Stimulated activated CD8-positive, alpha-beta memory T cell treated with anti-CD3 and anti-CD28 coated beads, Interleukin-4, amount 100 ng/mL, for 1 hour (primary cell): ENCODE measurements around the gene NDRG3.
"Not testable (repeated sequence)": the region's sequence is repeated elsewhere in the genome, so short reads cannot be mapped to it uniquely, and the experiment has no call there.

Source experiments
- DNase-seq, 2 donors: peaks; one replicate each; pipeline ENCODE4 v3.0.0-alpha.2; 2020; ENCODE audit warnings: low read depth in 2 of 2, low spot score in 1 of 2

The NDRG3 gene

DNA sequence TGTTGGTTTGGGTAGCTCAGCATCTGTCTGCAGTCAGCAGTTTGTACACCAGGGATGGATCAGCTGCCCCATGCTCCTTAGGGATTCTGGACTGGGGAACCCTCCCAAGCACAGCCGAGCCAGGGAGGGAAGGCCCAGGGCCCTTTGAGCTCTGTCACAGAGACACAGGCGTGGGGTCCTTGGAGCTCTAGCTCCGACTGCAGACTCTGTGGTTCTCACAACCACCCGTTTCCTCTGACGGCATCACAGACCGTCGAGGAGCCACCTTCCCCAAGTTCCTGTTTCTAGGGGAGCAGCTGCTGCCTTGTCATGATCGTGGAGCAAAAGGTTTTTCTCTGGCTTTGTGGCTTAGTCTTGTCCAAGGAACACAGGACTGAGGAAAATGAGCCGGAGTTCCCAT is 99.9 kb downstream of the NDRG3 start, which contains the start of gene SLA2:
Gene SLA2, minus strand, starts transcription at position 199 of the 400 bp plus-strand sequence. CDS start 4,861 bp downstream, outside the sequence.
- DNase-seq, result peak; percentile 32 to 45

DNA sequence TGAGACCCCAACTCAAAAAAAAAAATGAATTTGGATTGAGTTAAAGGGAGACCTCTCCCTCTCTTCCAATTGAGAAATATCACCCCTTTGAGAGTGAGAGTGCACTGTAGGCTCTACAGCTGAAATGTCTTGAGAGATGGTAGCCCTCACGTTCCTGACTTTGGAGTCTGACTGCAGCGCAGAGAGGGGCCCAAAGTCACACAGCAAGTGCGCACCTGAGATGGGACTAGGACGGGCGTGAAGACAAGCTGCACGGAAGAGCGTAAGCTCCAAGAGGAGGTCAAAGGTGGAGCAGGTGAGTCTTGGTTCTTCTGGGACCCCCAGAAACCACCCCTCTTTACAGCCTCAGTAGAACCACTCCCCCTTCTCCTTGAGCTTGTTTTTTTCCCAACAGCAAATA is 100.5 kb downstream of the NDRG3 start:
- no peak for DNase-seq

DNA sequence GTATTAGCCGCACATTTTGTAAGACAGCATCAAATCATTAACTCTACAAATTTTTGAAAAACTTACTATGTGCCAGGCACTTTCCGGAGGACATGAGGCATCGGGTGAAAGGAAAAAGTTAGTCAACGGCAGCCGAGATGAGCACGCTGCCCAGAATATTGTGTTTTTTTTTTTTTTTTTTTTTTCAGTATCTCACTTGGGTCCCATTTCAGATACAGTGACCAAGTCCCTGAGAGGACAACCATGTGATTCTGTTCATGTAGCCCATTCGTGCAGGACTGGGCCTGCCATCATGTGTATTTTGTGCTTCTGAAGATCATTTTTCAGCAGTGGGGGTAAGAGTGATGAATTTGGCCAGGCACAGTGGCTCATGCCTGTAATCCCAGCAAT is 101.2 kb downstream of the NDRG3 start:
- peak in 1 of 2 donors; percentile 23 for DNase-seq

DNA sequence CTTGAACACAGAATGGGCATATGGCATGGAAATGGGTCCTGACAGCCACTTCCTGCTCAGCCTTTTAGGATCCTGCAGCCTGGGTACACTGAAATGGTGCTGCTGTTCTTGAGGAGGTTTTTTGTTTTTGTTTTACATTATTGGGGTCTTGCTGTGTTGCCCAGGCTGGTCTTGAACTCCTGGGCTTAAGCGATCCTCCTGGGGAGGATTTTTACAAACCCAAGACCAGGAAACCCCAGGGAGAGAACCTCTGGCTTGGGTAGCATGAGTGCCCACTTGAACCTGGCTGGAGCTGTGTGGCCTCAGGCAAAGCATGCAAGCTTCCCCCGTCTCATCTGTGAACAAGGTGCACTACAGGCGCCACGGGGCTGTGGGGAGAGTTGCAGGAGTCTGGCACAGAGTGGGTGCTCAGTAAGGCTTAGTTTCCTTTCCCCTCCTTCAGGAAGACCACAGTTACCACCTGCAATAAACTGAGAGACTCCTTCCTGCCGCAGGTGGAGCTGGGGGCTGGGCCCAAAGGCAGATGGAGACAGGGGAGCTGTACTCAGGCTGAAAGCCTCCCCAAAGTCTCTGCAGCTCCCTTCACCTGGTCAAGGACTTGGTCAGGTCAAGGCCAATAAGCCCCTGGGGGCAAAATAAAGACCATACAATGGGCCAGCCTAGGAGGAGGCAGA is 101.7 kb downstream of the NDRG3 start:
- peak; percentile 11 to 28 for DNase-seq

- DNase-seq, result no peak
These were observed 103.8 kb downstream of the NDRG3 start for GRCh38 chr20:36642136-36642535.

DNA sequence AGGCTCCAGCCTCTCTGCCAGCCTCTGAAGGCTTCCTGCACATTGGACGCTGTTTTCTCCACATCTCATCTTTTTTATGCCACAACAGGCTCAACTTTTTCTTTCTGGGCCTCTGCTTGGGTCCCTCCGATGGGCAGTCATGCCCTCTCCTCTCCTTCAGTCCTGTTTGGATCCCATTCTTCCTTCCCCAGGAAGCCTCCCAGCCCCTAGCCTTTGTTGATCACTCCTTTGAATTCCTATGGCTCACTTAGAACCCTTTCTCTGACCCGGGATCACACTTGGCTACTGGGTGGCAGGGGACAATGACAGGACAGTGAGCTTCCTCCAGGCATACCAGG is 104.4 kb downstream of the NDRG3 start:
- no peak for DNase-seq

GRCh38 chr20:36638876-36639400 is 107.0 kb downstream of the NDRG3 start:
- DNase-seq, result not testable (repeated sequence)

- no peak for DNase-seq
These were observed 111.5 kb downstream of the NDRG3 start for GRCh38 chr20:36634342-36634741.

- DNase-seq, result no peak
These were observed 112.6 kb downstream of the NDRG3 start for GRCh38 chr20:36633285-36633772.

GRCh38 chr20:36632487-36633284 is 113.2 kb downstream of the NDRG3 start:
- no peak for DNase-seq

DNA sequence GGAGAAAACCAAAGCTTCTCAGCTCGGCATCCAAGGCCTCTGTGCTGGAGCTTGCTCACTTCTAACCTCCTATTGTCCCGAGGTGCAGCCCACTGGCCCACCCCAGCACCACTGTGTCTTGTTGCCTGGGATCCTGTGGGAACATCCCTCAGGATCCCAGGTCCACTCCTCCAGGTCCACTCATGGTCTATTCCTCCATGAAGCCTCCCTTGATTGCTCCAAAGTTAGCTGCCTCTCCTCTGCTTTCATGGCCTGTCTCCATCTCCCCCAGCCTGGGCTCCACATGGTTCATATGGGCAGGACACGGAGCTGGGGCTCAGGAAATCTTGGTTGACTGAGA is 113.8 kb downstream of the NDRG3 start:
- DNase-seq, result no peak

DNA sequence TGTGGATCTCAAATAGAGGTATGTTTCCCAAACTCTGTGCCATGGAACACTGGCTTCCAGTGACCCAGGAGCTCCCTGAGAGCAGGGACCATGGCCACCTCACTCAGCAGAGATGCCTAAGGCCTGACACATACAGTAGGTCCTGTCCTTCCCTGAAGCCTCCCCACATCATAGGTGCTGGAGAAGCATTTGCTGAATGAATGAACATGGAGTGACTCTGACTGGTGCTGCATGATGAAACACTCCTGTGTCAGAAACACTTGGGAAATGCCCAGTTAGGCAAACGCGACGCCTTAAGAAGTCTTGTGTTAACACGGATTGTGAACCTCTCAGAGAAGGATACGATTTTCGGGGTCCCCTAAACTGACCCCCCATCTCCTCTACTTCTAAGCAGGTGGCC is 114.2 kb downstream of the NDRG3 start:
- DNase-seq, result no peak

GRCh38 chr20:36629719-36630681 is 115.9 kb downstream of the NDRG3 start:
- DNase-seq, result peak in 1 of 2 donors; percentile 23

- no peak for DNase-seq
These were observed 117.8 kb downstream of the NDRG3 start for GRCh38 chr20:36628076-36628475.

DNA sequence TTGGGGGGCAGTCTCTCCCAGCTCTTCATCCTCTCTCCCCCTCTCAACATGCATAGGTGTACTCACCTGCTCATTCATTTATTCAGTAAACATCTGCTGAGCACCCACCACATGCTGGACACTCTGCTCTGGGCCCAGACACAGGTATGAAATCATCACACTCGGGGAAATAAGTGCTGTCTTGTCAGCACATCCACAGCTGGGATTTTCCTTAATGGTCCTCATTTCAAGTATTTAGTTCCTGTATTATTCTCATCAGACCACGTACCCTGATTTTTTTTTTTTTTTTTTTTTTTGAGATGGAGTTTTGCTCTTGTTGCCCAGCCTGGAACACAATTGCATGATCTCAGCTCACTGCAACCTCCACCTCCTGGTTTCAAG is 121.0 kb downstream of the NDRG3 start:
- DNase-seq, result no peak

GRCh38 chr20:36624068-36624943 is 121.6 kb downstream of the NDRG3 start:
- no peak for DNase-seq

DNA sequence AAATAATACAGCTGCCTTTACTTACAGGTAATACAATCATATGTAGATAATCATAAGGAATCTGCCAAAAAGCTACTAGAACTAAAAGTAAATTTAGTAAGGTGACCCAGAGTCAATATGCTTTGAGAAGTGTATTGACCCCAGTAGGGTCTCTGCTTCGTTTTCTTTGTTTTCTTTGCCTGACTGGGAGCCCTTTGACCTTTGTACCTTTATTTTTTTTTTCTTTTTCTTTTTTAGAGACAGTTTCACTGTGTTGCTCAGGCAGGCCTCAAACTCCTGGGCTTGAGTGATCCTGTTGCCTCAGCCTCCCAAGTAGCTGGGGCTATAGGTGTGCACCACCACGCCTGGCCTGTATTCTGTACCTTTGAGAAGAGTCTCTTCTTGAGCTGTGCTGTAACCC is 122.4 kb downstream of the NDRG3 start:
- DNase-seq, result no peak

DNA sequence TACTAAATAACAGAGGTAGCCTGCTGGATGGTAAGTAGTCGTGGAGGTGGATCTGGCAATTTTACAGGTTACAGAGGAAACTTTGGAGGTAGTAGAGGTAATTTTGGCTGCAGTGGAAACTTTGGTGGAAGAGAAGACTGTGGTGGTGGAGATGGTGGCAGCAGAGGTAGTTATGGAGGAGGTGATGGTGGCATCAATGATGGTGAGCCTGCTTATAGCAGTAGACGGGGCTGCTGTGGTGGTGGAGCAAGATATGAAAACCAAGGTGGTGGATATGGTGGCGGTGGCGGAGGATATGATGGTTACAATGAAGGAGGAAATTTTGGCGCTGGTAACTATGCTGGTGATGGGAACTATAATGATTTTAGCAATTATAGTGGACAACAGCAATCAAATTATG is 125.0 kb downstream of the NDRG3 start:
- DNase-seq, result no peak

GRCh38 chr20:36614781-36615557 is 130.9 kb downstream of the NDRG3 start:
- DNase-seq, result no peak
